SK-N-MC (cell line): ENCODE results near the gene CD70.

ENCODE experiments used
- EZH2 ChIP-seq: fragments of 200-600 bp; sonication (generic); IDR thresholded peaks from one replicate; pipeline ENCODE4 v1.6.1; 2017; ENCODE audit warnings: antibody characterized with exemption
- FOXP2 ChIP-seq: optimal IDR thresholded peaks from 2 replicates; pipeline ENCODE3; 2011; ENCODE audit warnings: mild to moderate bottlenecking, moderate library complexity; ENCODE audit not compliant: insufficient read depth; ENCODE audit errors: extremely low read length, control extremely low read depth
- POLR2AphosphoS5 ChIP-seq: IDR thresholded peaks from 2 replicates; pipeline ENCODE4 v1.6.1; 2012; ENCODE audit warnings: mild to moderate bottlenecking, low read depth, low read length, borderline replicate concordance

- TF ChIP-seq POLR2AphosphoS5 (no peak), EZH2 (no peak), FOXP2 (no peak)
Observed at GRCh38 chr19:6617374-6617773, 26.4 kb upstream of the CD70 start.
